MM.1S (cell line): ENCODE data around the gene C17orf50.
"Not testable (repeated sequence)": the region's sequence is repeated elsewhere in the genome, so short reads cannot be mapped to it uniquely, and the experiment has no call there.

Experiments used
- CTCF ChIP-seq: fragments of 300-600 bp; sonication (generic); IDR thresholded peaks from 2 replicates; pipeline ENCODE4 v1.5.1; 2016; ENCODE audit warnings: antibody characterized with exemption, low read length, mixed read lengths
- EZH2 ChIP-seq: fragments of 300-600 bp; sonication (generic); optimal IDR thresholded peaks from 2 replicates; pipeline ENCODE3; 2017; ENCODE audit warnings: low read depth, mild to moderate bottlenecking, antibody characterized with exemption, low read length, mixed read lengths
- EZH2phosphoT487 ChIP-seq: fragments of 300-600 bp; sonication (generic); IDR thresholded peaks from 2 replicates; pipeline ENCODE4 v1.6.1; 2018; ENCODE audit warnings: antibody characterized with exemption, low read length

DNA sequence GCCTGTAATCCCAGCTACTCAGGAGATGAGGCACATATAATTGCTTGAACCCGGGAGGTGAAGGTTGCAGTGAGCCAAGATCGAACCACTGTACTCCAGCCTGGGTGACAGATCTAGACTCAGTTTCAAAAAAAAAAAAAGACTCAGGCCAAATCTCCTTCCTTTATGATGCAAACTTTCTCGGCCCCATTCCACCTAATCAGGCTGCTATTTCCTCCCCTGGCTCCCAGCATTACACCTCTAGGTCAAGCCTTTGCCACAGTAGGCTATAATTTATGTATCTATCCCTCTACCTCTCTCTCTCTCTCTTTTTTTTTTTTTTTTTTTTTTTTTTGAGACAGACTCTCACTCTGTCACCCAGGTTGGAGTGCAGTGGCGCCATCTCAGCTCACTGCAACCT lies 9.1 kb upstream of the C17orf50 start:
- not testable (repeated sequence) for TF ChIP-seq CTCF, EZH2, EZH2phosphoT487
